IMR-90 (cell line): ENCODE data around the gene NUAK1. TPM values are rescaled to one million over a fixed set of nuclear protein-coding genes. Genes with fewer than 3 reads are reported as not detected.

Experiments used
- ATAC-seq: fragments of 200-7000 bp; cut with Tn5 transposase; 2 replicates; pipeline ENCODE4 v1.9.1; 2020; ENCODE audit warnings: low read depth, mild to moderate bottlenecking, moderate library complexity
- BruUV-seq: library from RNA; stranded (reverse); fragments of 400-500 nt; replicated peaks from 2 replicates; lab custom pipeline; 2021; lab: Mats Ljungman, UMichigan
- CTCF ChIA-PET: fragments of 300-600 bp; formaldehyde crosslinking; extraction: SDS; loops from one replicate; lab custom pipeline; 2021; ENCODE audit warnings: antibody characterized with exemption; lab: Yijun Ruan, JAX
- POLR2A ChIA-PET: fragments of 300-600 bp; sonication (Branson Sonifier 250); formaldehyde crosslinking; loops from one replicate; lab custom pipeline; 2022; ENCODE audit warnings: antibody characterized with exemption; ENCODE audit not compliant: unreplicated experiment; lab: Charles Lee
- DNase-seq: peaks from one replicate; pipeline ENCODE4 v3.0.0; 2013
- H2AFZ ChIP-seq: replicated peaks from 2 replicates; pipeline ENCODE3; 2013; ENCODE audit warnings: low read length, mild to moderate bottlenecking; ENCODE audit not compliant: poor library complexity
- H2AK5ac ChIP-seq: 2 replicates; pipeline ENCODE4 v1.6.1; 2013; ENCODE audit warnings: low read depth, low read length, inconsistent platforms
- H2AK9ac ChIP-seq: replicated peaks from 2 replicates; pipeline ENCODE3; 2013; ENCODE audit warnings: mild to moderate bottlenecking, low read depth, low read length, moderate library complexity; ENCODE audit not compliant: poor library complexity
- H2BK120ac ChIP-seq: 2 replicates; pipeline ENCODE4 v1.6.1; 2013; ENCODE audit warnings: low read depth, low read length, inconsistent platforms
- H2BK15ac ChIP-seq: 3 replicates; pipeline ENCODE4 v1.6.1; 2013; ENCODE audit warnings: low read depth, low read length, inconsistent platforms
- H2BK20ac ChIP-seq: 2 replicates; pipeline ENCODE4 v1.6.1; 2013; ENCODE audit warnings: low read depth, mild to moderate bottlenecking, inconsistent platforms, low read length, moderate library complexity
- H2BK5ac ChIP-seq: 2 replicates; pipeline ENCODE4 v1.6.1; 2013; ENCODE audit warnings: mild to moderate bottlenecking, low read depth, low read length, inconsistent platforms; ENCODE audit not compliant: poor library complexity, severe bottlenecking
- H3K14ac ChIP-seq: replicated peaks from 2 replicates; pipeline ENCODE4 v1.6.1; 2013; ENCODE audit warnings: low read depth, low read length, inconsistent platforms
- H3K18ac ChIP-seq: 2 replicates; pipeline ENCODE4 v1.6.1; 2013; ENCODE audit warnings: low read depth, low read length, control low read depth
- H3K23ac ChIP-seq: 2 replicates; pipeline ENCODE4 v1.6.1; 2013; ENCODE audit warnings: low read depth, low read length, inconsistent platforms
- H3K27ac ChIP-seq: 2 replicates; pipeline ENCODE4 v1.5.1; 2013; ENCODE audit warnings: mild to moderate bottlenecking, control low read depth, low read length; ENCODE audit not compliant: insufficient read depth
- H3K27me3 ChIP-seq: 2 replicates; pipeline ENCODE4 v1.6.1; 2013; ENCODE audit warnings: low read length; ENCODE audit not compliant: control insufficient read depth, insufficient read depth
- H3K36me3 ChIP-seq: 2 replicates; pipeline ENCODE4 v1.6.1; 2013; ENCODE audit warnings: low read length, mixed read lengths; ENCODE audit not compliant: control insufficient read depth, insufficient read depth
- H3K4ac ChIP-seq: 2 replicates; pipeline ENCODE4 v1.6.1; 2013; ENCODE audit warnings: low read depth, low read length, inconsistent platforms
- H3K4me1 ChIP-seq: 2 replicates; pipeline ENCODE4 v1.6.1; 2013; ENCODE audit warnings: low read length, mixed read lengths; ENCODE audit not compliant: control insufficient read depth, insufficient read depth
- H3K4me2 ChIP-seq: 2 replicates; pipeline ENCODE4 v1.6.1; 2013; ENCODE audit warnings: low read depth, mild to moderate bottlenecking, control low read depth, low read length, moderate library complexity
- H3K4me3 ChIP-seq: 2 replicates; pipeline ENCODE4 v1.5.1; 2013; ENCODE audit warnings: low read depth, mild to moderate bottlenecking, control low read depth, low read length, moderate library complexity; ENCODE audit not compliant: insufficient read depth
- H3K56ac ChIP-seq: 2 replicates; pipeline ENCODE4 v1.6.1; 2013; ENCODE audit warnings: low read length, inconsistent platforms; ENCODE audit not compliant: insufficient read depth; ENCODE audit errors: extremely low read depth
- H3K79me1 ChIP-seq, 2 experiments: 2 replicates each; pipeline ENCODE4 v1.6.1; 2013; ENCODE audit warnings: low read length in 2 of 2, inconsistent platforms in 1 of 2, low read depth in 1 of 2
- H3K9ac ChIP-seq: 2 replicates; pipeline ENCODE4 v1.6.1; 2013; ENCODE audit warnings: low read depth, low read length, control low read depth
- H3K9me1 ChIP-seq: 2 replicates; pipeline ENCODE4 v1.6.1; 2013; ENCODE audit warnings: low read length, inconsistent platforms; ENCODE audit not compliant: insufficient read depth
- H3K9me3 ChIP-seq: 2 replicates; pipeline ENCODE4 v1.6.1; 2013; ENCODE audit warnings: low read length; ENCODE audit not compliant: control insufficient read depth, insufficient read depth
- H4K20me1 ChIP-seq: 2 replicates; pipeline ENCODE4 v1.6.1; 2013; ENCODE audit warnings: low read length, inconsistent platforms; ENCODE audit not compliant: insufficient read depth
- H4K5ac ChIP-seq: 2 replicates; pipeline ENCODE4 v1.6.1; 2013; ENCODE audit warnings: mild to moderate bottlenecking, low read depth, low read length, control low read depth
- H4K8ac ChIP-seq, 2 experiments: 2 replicates each; pipeline ENCODE4 v1.6.1; 2013; ENCODE audit warnings: low read depth in 2 of 2, low read length in 2 of 2, control low read depth in 1 of 2, inconsistent platforms in 1 of 2
- H4K91ac ChIP-seq: 2 replicates; pipeline ENCODE4 v1.6.1; 2013; ENCODE audit warnings: low read depth, low read length, inconsistent platforms; ENCODE audit not compliant: insufficient read depth
- CEBPB ChIP-seq: IDR thresholded peaks from 2 replicates; pipeline ENCODE4 v1.6.1; 2012; ENCODE audit warnings: low read depth, low read length, improper control_type of control experiment
- MXI1 ChIP-seq: IDR thresholded peaks from 2 replicates; pipeline ENCODE4 v1.6.1; 2012; ENCODE audit warnings: low read depth, mild to moderate bottlenecking, low read length, moderate library complexity, borderline replicate concordance
- RFX5 ChIP-seq: IDR thresholded peaks from 2 replicates; pipeline ENCODE4 v1.8.0; 2012; ENCODE audit warnings: low read depth, mild to moderate bottlenecking, low read length, moderate library complexity
- WGBS, 2 experiments: methylation state at CpG; one replicate each; pipeline versions ENCODE4 v1.1.5 to v1.1.7; 2013; ENCODE audit warnings: missing lambda C conversion rate in 2 of 2; ENCODE audit not compliant: insufficient read length in 1 of 2; ENCODE audit errors: extremely low coverage in 2 of 2; 5-methylcytosine and 5-hydroxymethylcytosine counted together
- dilution Hi-C: fragments of 300-500 bp; cut with HindIII; formaldehyde crosslinking; loops from one replicate; pipeline ENCODE4 v1.14.3; 2018; ENCODE audit warnings: low sequenced_read_pairs; ENCODE audit not compliant: unreplicated experiment
- in situ Hi-C: fragments of 300-500 bp; cut with MboI; formaldehyde crosslinking; loops from 3 replicates; pipeline ENCODE4 v1.14.3; 2019; ENCODE audit warnings: low sequenced_read_pairs, inconsistent platforms, mixed read lengths
- intact Hi-C: fragments of 100-400 bp; cut with micrococcal nuclease; formaldehyde crosslinking; loops from 2 replicates; pipeline ENCODE4 v1.10.0; 2022
- polyA plus RNA-seq, 3 experiments: library from polyadenylated mRNA; depleted of rRNA; stranded (reverse); fragments of >200 nt; gene quantifications; 2 replicates each; pipeline ENCODE4 v1.2.3, GENCODE V29; 2012; ENCODE audit warnings: low replicate concordance in 1 of 3
- total RNA-seq: library from RNA; depleted of rRNA; stranded (reverse); fragments of >200 nt; gene quantifications from 2 replicates; pipeline ENCODE4 v1.2.3, GENCODE V29; 2012

Gene NUAK1
- total and polyA plus RNA-seq, 2 of the 4 experiments (the other 2 are of a cell fraction): 4.8 to 8.8 TPM

- H3K4me3 ChIP-seq: no peak overlapping the region
- intact Hi-C loops (no loop called here), dilution Hi-C loops (no loop called here), in situ Hi-C loops (no loop called here)
- no peak overlapping the region for H3K9ac ChIP-seq
- H3K4me2 ChIP-seq: 0 out of 2 replicates have a peak overlapping the region, but pooled peaks have one; percentile 2
- H4K20me1 ChIP-seq: peaks cover 14% of the 10 kb centered on the region; the same call in 1 of the 2 replicates
- H2BK5ac ChIP-seq: no peak overlapping the region
- peak overlapping the region; percentile 19; the same call in 1 of the 2 replicates for H4K91ac ChIP-seq
- H3K23ac ChIP-seq: no peak overlapping the region
- no peak overlapping the region for H3K56ac ChIP-seq
- no peak overlapping the region for H2AK9ac ChIP-seq
- H3K27ac ChIP-seq: no peak overlapping the region
- ChIA-PET POLR2A (no interaction called here), CTCF (interaction anchor here (1.2 kb wide), 1 partner anchor 32 kb away, joined by 3 read pairs; no protein-coding TSS in a partner anchor)
- H2AFZ ChIP-seq: no peak overlapping the region
- H3K4me1 ChIP-seq: peaks cover 18% of the 10 kb centered on the region
- no peaks in the 10 kb centered on the region for H3K27me3 ChIP-seq
- no peak overlapping the region for H3K18ac ChIP-seq
- peak; percentile 74 for TF ChIP-seq CEBPB
- 0 out of 2 replicates have a peak, but pooled peaks have one; percentile 39 for TF ChIP-seq MXI1
- TF ChIP-seq RFX5: no peak
- no peak overlapping the region for H2BK20ac ChIP-seq
- peaks cover 7 to 49% of the 10 kb centered on the region in 2 experiments; a peak in 3 of 4 replicates for H3K79me1 ChIP-seq
- H4K8ac ChIP-seq: no peak overlapping the region
- ATAC-seq (peak; percentile 52), DNase-seq (peak; percentile 58)
- peaks cover 5% of the 10 kb centered on the region; the same call in 1 of the 2 replicates for H3K36me3 ChIP-seq
- no TSS peak for BruUV-seq
- no peak overlapping the region for H2BK120ac ChIP-seq
- H3K14ac ChIP-seq: no peak overlapping the region; the same call in 1 of the 2 replicates
- H2BK15ac ChIP-seq: no peak overlapping the region
- no peak overlapping the region; the same call in 1 of the 2 replicates for H3K4ac ChIP-seq
- no peak overlapping the region for H4K5ac ChIP-seq
- 0 out of 2 replicates have a peak overlapping the region, but pooled peaks have one; percentile 5 for H2AK5ac ChIP-seq
- WGBS, 2 experiments: 65% methylated on average over 5 of the region's 6 CpGs; no CpG with 5 or more reads in 1 of the 2 experiments
- peaks cover 4% of the 10 kb centered on the region; the same call in 1 of the 2 replicates for H3K9me1 ChIP-seq
- no peaks in the 10 kb centered on the region for H3K9me3 ChIP-seq
Measured at GRCh38 chr12:106106892-106107291, 31.9 kb downstream of the NUAK1 start.
